ENCODE data around the gene STK32C.
A peak's percentile ranks its signal among the peaks of the same experiment; 100 is the strongest.
"Not testable (repeated sequence)": the region's sequence is repeated elsewhere in the genome, so short reads cannot be mapped to it uniquely, and the experiment has no call there.

Gene STK32C

GRCh38 chr10:132223156-132223590, 84.6 kb downstream of the STK32C start:
- Histone ChIP-seq H3K36me3 (ENCODE audit: control insufficient read depth, insufficient read depth, low read length) (no peaks in the 10 kb centered on the region; the same call in 1 of the 2 replicates), H3K4me3 (ENCODE audit: low read length) (no peak overlapping the region), H3K4me1 (ENCODE audit: control insufficient read depth, insufficient read depth, low read length) (0 out of 2 replicates have a peak, but pooled peaks cover 1% of the 10 kb centered on the region), H3K27ac (ENCODE audit: low read length) (no peak overlapping the region), H3K9me3 (ENCODE audit: control insufficient read depth, insufficient read depth, low read length) (no peaks in the 10 kb centered on the region), H3K27me3 (ENCODE audit: control insufficient read depth, insufficient read depth, low read length) (no peaks in the 10 kb centered on the region)
- DNase-seq (ENCODE audit: low read depth, low spot score), result peak; percentile 47
- no CpG with 5 or more reads among the region's 16 CpGs for WGBS (ENCODE audit: insufficient coverage, insufficient read length)

- no CpG with 5 or more reads among the region's 21 CpGs for WGBS (ENCODE audit: insufficient coverage, insufficient read length)
- H3K4me1 ChIP-seq (ENCODE audit: control insufficient read depth, insufficient read depth, low read length), result 0 out of 2 replicates have a peak, but pooled peaks cover 1% of the 10 kb centered on the region
- H3K36me3 ChIP-seq (ENCODE audit: control insufficient read depth, insufficient read depth, low read length), result no peaks in the 10 kb centered on the region; the same call in 1 of the 2 replicates
- no peak for DNase-seq (ENCODE audit: low read depth, low spot score)
- H3K9me3 ChIP-seq (ENCODE audit: control insufficient read depth, insufficient read depth, low read length), result no peaks in the 10 kb centered on the region
- H3K27me3 ChIP-seq (ENCODE audit: control insufficient read depth, insufficient read depth, low read length), result no peaks in the 10 kb centered on the region
- no peak overlapping the region for H3K27ac ChIP-seq (ENCODE audit: low read length)
- no peak overlapping the region for H3K4me3 ChIP-seq (ENCODE audit: low read length)
Observed at GRCh38 chr10:132222726-132223125, 85.0 kb downstream of the STK32C start.

GRCh38 chr10:132220996-132221395, 86.8 kb downstream of the STK32C start:
- H3K27me3 ChIP-seq (ENCODE audit: control insufficient read depth, insufficient read depth, low read length); H3K36me3 ChIP-seq (ENCODE audit: control insufficient read depth, insufficient read depth, low read length): not testable (repeated sequence)
- WGBS (ENCODE audit: insufficient coverage, insufficient read length), result no CpG with 5 or more reads among the region's 18 CpGs

GRCh38 chr10:132220061-132220460, 87.7 kb downstream of the STK32C start:
- Histone ChIP-seq H3K27me3 (ENCODE audit: control insufficient read depth, insufficient read depth, low read length) (no peaks in the 10 kb centered on the region), H3K36me3 (ENCODE audit: control insufficient read depth, insufficient read depth, low read length) (no peaks in the 10 kb centered on the region; the same call in 1 of the 2 replicates), H3K27ac (ENCODE audit: low read length) (no peak overlapping the region), H3K9me3 (ENCODE audit: control insufficient read depth, insufficient read depth, low read length) (no peaks in the 10 kb centered on the region; the same call in 1 of the 2 replicates), H3K4me3 (ENCODE audit: low read length) (no peak overlapping the region), H3K4me1 (ENCODE audit: control insufficient read depth, insufficient read depth, low read length) (0 out of 2 replicates have a peak, but pooled peaks cover 1% of the 10 kb centered on the region)
- no peak for DNase-seq (ENCODE audit: low read depth, low spot score)
- no CpG with 5 or more reads among the region's 9 CpGs for WGBS (ENCODE audit: insufficient coverage, insufficient read length)

More at GRCh38 chr10:132220996-132221395, 86.8 kb downstream of the STK32C start:
- H3K9me3 ChIP-seq (ENCODE audit: control insufficient read depth, insufficient read depth, low read length); DNase-seq (ENCODE audit: low read depth, low spot score); H3K4me1 ChIP-seq (ENCODE audit: control insufficient read depth, insufficient read depth, low read length); H3K27ac ChIP-seq (ENCODE audit: low read length); H3K4me3 ChIP-seq (ENCODE audit: low read length): not testable (repeated sequence)

- no peak overlapping the region for H3K4me3 ChIP-seq (ENCODE audit: low read length)
- H3K36me3 ChIP-seq (ENCODE audit: control insufficient read depth, insufficient read depth, low read length), result no peaks in the 10 kb centered on the region; the same call in 1 of the 2 replicates
- no peak overlapping the region for H3K27ac ChIP-seq (ENCODE audit: low read length)
- H3K9me3 ChIP-seq (ENCODE audit: control insufficient read depth, insufficient read depth, low read length), result no peaks in the 10 kb centered on the region; the same call in 1 of the 2 replicates
- no peak for DNase-seq (ENCODE audit: low read depth, low spot score)
- H3K4me1 ChIP-seq (ENCODE audit: control insufficient read depth, insufficient read depth, low read length), result 0 out of 2 replicates have a peak, but pooled peaks cover 1% of the 10 kb centered on the region
- no CpG with 5 or more reads among the region's 7 CpGs for WGBS (ENCODE audit: insufficient coverage, insufficient read length)
- H3K27me3 ChIP-seq (ENCODE audit: control insufficient read depth, insufficient read depth, low read length), result no peaks in the 10 kb centered on the region
Observed at GRCh38 chr10:132219486-132219885, 88.3 kb downstream of the STK32C start.

- H3K36me3 ChIP-seq (ENCODE audit: control insufficient read depth, insufficient read depth, low read length); H3K4me3 ChIP-seq (ENCODE audit: low read length): not testable (repeated sequence)
- no CpG with 5 or more reads among the region's 3 CpGs for WGBS (ENCODE audit: insufficient coverage, insufficient read length)
Observed at GRCh38 chr10:132216441-132216840, 91.3 kb downstream of the STK32C start.

GRCh38 chr10:132213917-132214316, 93.8 kb downstream of the STK32C start:
- Histone ChIP-seq H3K36me3 (ENCODE audit: control insufficient read depth, insufficient read depth, low read length) (no peaks in the 10 kb centered on the region), H3K27me3 (ENCODE audit: control insufficient read depth, insufficient read depth, low read length) (no peaks in the 10 kb centered on the region), H3K4me3 (ENCODE audit: low read length) (no peak overlapping the region), H3K4me1 (ENCODE audit: control insufficient read depth, insufficient read depth, low read length) (no peaks in the 10 kb centered on the region), H3K27ac (ENCODE audit: low read length) (no peak overlapping the region), H3K9me3 (ENCODE audit: control insufficient read depth, insufficient read depth, low read length) (no peaks in the 10 kb centered on the region; the same call in 1 of the 2 replicates)
- no CpG with 5 or more reads among the region's 4 CpGs for WGBS (ENCODE audit: insufficient coverage, insufficient read length)
- no peak for DNase-seq (ENCODE audit: low read depth, low spot score)

More at GRCh38 chr10:132216441-132216840, 91.3 kb downstream of the STK32C start:
- H3K27ac ChIP-seq (ENCODE audit: low read length); H3K9me3 ChIP-seq (ENCODE audit: control insufficient read depth, insufficient read depth, low read length); H3K4me1 ChIP-seq (ENCODE audit: control insufficient read depth, insufficient read depth, low read length); H3K27me3 ChIP-seq (ENCODE audit: control insufficient read depth, insufficient read depth, low read length); DNase-seq (ENCODE audit: low read depth, low spot score): not testable (repeated sequence)

- no peaks in the 10 kb centered on the region; the same call in 1 of the 2 replicates for H3K9me3 ChIP-seq (ENCODE audit: control insufficient read depth, insufficient read depth, low read length)
- no peak overlapping the region for H3K4me3 ChIP-seq (ENCODE audit: low read length)
- no CpG with 5 or more reads among the region's 9 CpGs for WGBS (ENCODE audit: insufficient coverage, insufficient read length)
- DNase-seq (ENCODE audit: low read depth, low spot score), result no peak
- H3K27ac ChIP-seq (ENCODE audit: low read length), result no peak overlapping the region
- no peaks in the 10 kb centered on the region for H3K36me3 ChIP-seq (ENCODE audit: control insufficient read depth, insufficient read depth, low read length)
- no peaks in the 10 kb centered on the region for H3K27me3 ChIP-seq (ENCODE audit: control insufficient read depth, insufficient read depth, low read length)
- no peaks in the 10 kb centered on the region for H3K4me1 ChIP-seq (ENCODE audit: control insufficient read depth, insufficient read depth, low read length)
Observed at GRCh38 chr10:132212816-132213215, 94.9 kb downstream of the STK32C start.

GRCh38 chr10:132211246-132211645, 96.5 kb downstream of the STK32C start:
- no peaks in the 10 kb centered on the region for H3K4me1 ChIP-seq (ENCODE audit: control insufficient read depth, insufficient read depth, low read length)
- DNase-seq (ENCODE audit: low read depth, low spot score), result no peak
- H3K36me3 ChIP-seq (ENCODE audit: control insufficient read depth, insufficient read depth, low read length), result no peaks in the 10 kb centered on the region
- no peaks in the 10 kb centered on the region for H3K27me3 ChIP-seq (ENCODE audit: control insufficient read depth, insufficient read depth, low read length)
- no peak overlapping the region for H3K4me3 ChIP-seq (ENCODE audit: low read length)
- H3K27ac ChIP-seq (ENCODE audit: low read length), result no peak overlapping the region
- no CpG with 5 or more reads among the region's 14 CpGs for WGBS (ENCODE audit: insufficient coverage, insufficient read length)
- H3K9me3 ChIP-seq (ENCODE audit: control insufficient read depth, insufficient read depth, low read length), result no peaks in the 10 kb centered on the region; the same call in 1 of the 2 replicates

- H3K36me3 ChIP-seq (ENCODE audit: control insufficient read depth, insufficient read depth, low read length), result no peaks in the 10 kb centered on the region; the same call in 1 of the 2 replicates
- DNase-seq (ENCODE audit: low read depth, low spot score), result no peak
- no peaks in the 10 kb centered on the region for H3K27me3 ChIP-seq (ENCODE audit: control insufficient read depth, insufficient read depth, low read length)
- no CpG with 5 or more reads among the region's 14 CpGs for WGBS (ENCODE audit: insufficient coverage, insufficient read length)
- H3K4me1 ChIP-seq (ENCODE audit: control insufficient read depth, insufficient read depth, low read length), result no peaks in the 10 kb centered on the region
- H3K9me3 ChIP-seq (ENCODE audit: control insufficient read depth, insufficient read depth, low read length), result no peaks in the 10 kb centered on the region; the same call in 1 of the 2 replicates
- no peak overlapping the region for H3K4me3 ChIP-seq (ENCODE audit: low read length)
- no peak overlapping the region for H3K27ac ChIP-seq (ENCODE audit: low read length)
Observed at GRCh38 chr10:132210766-132211165, 97.0 kb downstream of the STK32C start.

GRCh38 chr10:132209978-132210530, 97.7 kb downstream of the STK32C start:
- H3K9me3 ChIP-seq (ENCODE audit: control insufficient read depth, insufficient read depth, low read length), result no peaks in the 10 kb centered on the region; the same call in 1 of the 2 replicates
- WGBS (ENCODE audit: insufficient coverage, insufficient read length), result no CpG with 5 or more reads among the region's 23 CpGs
- DNase-seq (ENCODE audit: low read depth, low spot score), result no peak
- no peaks in the 10 kb centered on the region for H3K4me1 ChIP-seq (ENCODE audit: control insufficient read depth, insufficient read depth, low read length)
- H3K36me3 ChIP-seq (ENCODE audit: control insufficient read depth, insufficient read depth, low read length), result no peaks in the 10 kb centered on the region; the same call in 1 of the 2 replicates
- H3K27ac ChIP-seq (ENCODE audit: low read length), result no peak overlapping the region
- no peaks in the 10 kb centered on the region for H3K27me3 ChIP-seq (ENCODE audit: control insufficient read depth, insufficient read depth, low read length)
- H3K4me3 ChIP-seq (ENCODE audit: low read length), result no peak overlapping the region
